ENCODE measurements around the gene PLEKHM1. TPM values are rescaled to one million over a fixed set of nuclear protein-coding genes. Genes with fewer than 3 reads are reported as not detected.

PLEKHM1 gene
- total and polyA plus RNA-seq, 2 of the 4 experiments (the other 2 are of a cell fraction), result 4.7 to 16.4 TPM

DNA sequence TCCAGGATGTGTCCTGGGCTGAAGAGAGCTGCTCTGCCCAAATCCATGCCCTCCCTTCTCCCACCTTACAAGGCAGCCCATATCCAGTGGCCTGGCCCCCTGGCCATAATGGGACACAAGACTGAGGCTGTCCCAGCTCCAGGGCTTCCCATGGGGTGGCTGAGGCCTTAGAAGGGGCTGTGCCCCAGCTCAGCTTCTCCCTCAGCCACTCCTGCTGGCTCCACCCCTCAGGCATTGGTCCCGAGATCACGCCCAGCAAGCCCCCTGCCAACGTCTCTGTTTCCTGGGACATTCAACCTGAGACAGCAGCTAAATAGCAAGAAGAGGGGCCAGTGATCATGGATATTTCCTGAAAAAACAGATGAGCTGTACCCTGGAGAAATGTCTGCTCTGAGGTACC is 101.2 kb downstream of the PLEKHM1 start:
- CTCF ChIA-PET, result no interaction called here
- Histone ChIP-seq H4K20me1 (ENCODE audit: insufficient read depth, low read length) (no peaks in the 10 kb centered on the region), H3K36me3 (ENCODE audit: control insufficient read depth, insufficient read depth, low read length) (no peaks in the 10 kb centered on the region), H2BK5ac (ENCODE audit: low read depth, low read length, poor library complexity, severe bottlenecking) (no peak overlapping the region), H3K56ac (ENCODE audit: extremely low read depth, insufficient read depth, low read length) (no peak overlapping the region), H4K91ac (ENCODE audit: insufficient read depth, low read depth, low read length) (no peak overlapping the region), H3K27ac (ENCODE audit: insufficient read depth, low read length) (no peak overlapping the region), H4K5ac (ENCODE audit: low read depth, low read length) (no peak overlapping the region), H2AK5ac (ENCODE audit: low read depth, low read length) (no peak overlapping the region; the same call in 1 of the 2 replicates), H3K4me1 (ENCODE audit: control insufficient read depth, insufficient read depth, low read length) (peaks cover 2% of the 10 kb centered on the region; the same call in 1 of the 2 replicates), H2BK120ac (ENCODE audit: low read depth, low read length) (no peak overlapping the region), H3K27me3 (ENCODE audit: control insufficient read depth, insufficient read depth, low read length) (peaks cover 13% of the 10 kb centered on the region; the same call in 1 of the 2 replicates), H3K4me2 (ENCODE audit: low read depth, low read length) (no peak overlapping the region), H2AFZ (replicated peaks; ENCODE audit: low read length, poor library complexity) (no peak overlapping the region), H2BK15ac (ENCODE audit: low read depth, low read length) (no peak overlapping the region), H3K14ac (replicated peaks; ENCODE audit: low read depth, low read length) (no peak overlapping the region), H3K18ac (ENCODE audit: low read depth, low read length) (no peak overlapping the region), H2BK20ac (ENCODE audit: low read depth, low read length) (no peak overlapping the region), H3K79me1 (ENCODE audit: low read depth in 1 of 2, low read length in 2 of 2) (no peaks in the 10 kb centered on the region), H3K4me3 (ENCODE audit: insufficient read depth, low read depth, low read length) (no peak overlapping the region), H3K4ac (ENCODE audit: low read depth, low read length) (no peak overlapping the region), H4K8ac (ENCODE audit: low read depth in 2 of 2, low read length in 2 of 2) (no peak overlapping the region), H3K9me3 (ENCODE audit: control insufficient read depth, insufficient read depth, low read length) (no peaks in the 10 kb centered on the region), H3K9me1 (ENCODE audit: insufficient read depth, low read length) (no peaks in the 10 kb centered on the region), H2AK9ac (replicated peaks; ENCODE audit: low read depth, low read length, poor library complexity) (no peak overlapping the region), H3K9ac (ENCODE audit: low read depth, low read length) (no peak overlapping the region), H3K23ac (ENCODE audit: low read depth, low read length) (no peak overlapping the region)
- dilution Hi-C loops (cut with HindIII; ENCODE audit: low sequenced_read_pairs, unreplicated experiment) (no loop called here), intact Hi-C loops (cut with micrococcal nuclease) (loop anchor here (5.0 kb wide), 1 partner anchor 97 kb away; no protein-coding TSS in a partner anchor), in situ Hi-C loops (cut with MboI; ENCODE audit: low sequenced_read_pairs) (loop anchor here (5.0 kb wide), 2 partner anchors 112 to 172 kb away; no protein-coding TSS in a partner anchor)
- BruUV-seq (replicated peaks), result no TSS peak
- DNase-seq, result no peak
- POLR2A ChIA-PET (ENCODE audit: unreplicated experiment), result interaction anchor here (0.6 kb wide), 1 partner anchor 79 kb away, joined by 7 read pairs; no protein-coding TSS in a partner anchor
- no peak for ATAC-seq (ENCODE audit: low read depth)
- no peak for TF ChIP-seq CEBPB (IDR thresholded peaks at IDR 0.05; ENCODE audit: low read depth, low read length)
- TF ChIP-seq BHLHE40 (IDR thresholded peaks at IDR 0.05; ENCODE audit: low read depth, low read length), result no peak
- TF ChIP-seq CHD1 (IDR thresholded peaks at IDR 0.05; ENCODE audit: low read depth, low read length), result no peak
- no peak for TF ChIP-seq NFE2L2 (IDR thresholded peaks at IDR 0.05; ENCODE audit: low read depth, low read length)
- TF ChIP-seq MAFK (IDR thresholded peaks at IDR 0.05; ENCODE audit: low read depth, low read length), result no peak
- TF ChIP-seq RCOR1 (IDR thresholded peaks at IDR 0.05; ENCODE audit: insufficient replicate concordance, low read length), result no peak
- TF ChIP-seq RFX5 (IDR thresholded peaks at IDR 0.05; ENCODE audit: low read depth, low read length), result no peak
- TF ChIP-seq, protein P1, sequence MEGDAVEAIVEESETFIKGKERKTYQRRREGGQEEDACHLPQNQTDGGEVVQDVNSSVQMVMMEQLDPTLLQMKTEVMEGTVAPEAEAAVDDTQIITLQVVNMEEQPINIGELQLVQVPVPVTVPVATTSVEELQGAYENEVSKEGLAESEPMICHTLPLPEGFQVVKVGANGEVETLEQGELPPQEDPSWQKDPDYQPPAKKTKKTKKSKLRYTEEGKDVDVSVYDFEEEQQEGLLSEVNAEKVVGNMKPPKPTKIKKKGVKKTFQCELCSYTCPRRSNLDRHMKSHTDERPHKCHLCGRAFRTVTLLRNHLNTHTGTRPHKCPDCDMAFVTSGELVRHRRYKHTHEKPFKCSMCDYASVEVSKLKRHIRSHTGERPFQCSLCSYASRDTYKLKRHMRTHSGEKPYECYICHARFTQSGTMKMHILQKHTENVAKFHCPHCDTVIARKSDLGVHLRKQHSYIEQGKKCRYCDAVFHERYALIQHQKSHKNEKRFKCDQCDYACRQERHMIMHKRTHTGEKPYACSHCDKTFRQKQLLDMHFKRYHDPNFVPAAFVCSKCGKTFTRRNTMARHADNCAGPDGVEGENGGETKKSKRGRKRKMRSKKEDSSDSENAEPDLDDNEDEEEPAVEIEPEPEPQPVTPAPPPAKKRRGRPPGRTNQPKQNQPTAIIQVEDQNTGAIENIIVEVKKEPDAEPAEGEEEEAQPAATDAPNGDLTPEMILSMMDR (conservative IDR thresholded peaks at IDR 0.05; ENCODE audit: low read depth, low read length), result no peak
- TF ChIP-seq SMC3 (IDR thresholded peaks at IDR 0.05; ENCODE audit: low read depth, low read length), result no peak
- no peak for TF ChIP-seq RAD21 (IDR thresholded peaks at IDR 0.05; ENCODE audit: low read length)
- no peak for TF ChIP-seq POLR2A (IDR thresholded peaks at IDR 0.05; ENCODE audit: low read depth, low read length)
- no CpG with 5 or more reads among the region's 3 CpGs for WGBS, 2 experiments (ENCODE audit: extremely low coverage in 2 of 2, insufficient read length in 1 of 2)
